ENCODE measurements around the gene STARD13.

Gene STARD13

GRCh38 chr13:33270895-33271538 is 14.5 kb downstream of the STARD13 start:
- TF ChIP-seq YY1 (IDR thresholded peaks at IDR 0.05; ENCODE audit: low read depth) (no peak), NFIC (IDR thresholded peaks at IDR 0.05) (no peak), TAF1 (IDR thresholded peaks at IDR 0.05; ENCODE audit: low read depth) (no peak), REST (IDR thresholded peaks at IDR 0.05; ENCODE audit: low read depth) (no peak)
- TF ChIP-seq, protein P1, sequence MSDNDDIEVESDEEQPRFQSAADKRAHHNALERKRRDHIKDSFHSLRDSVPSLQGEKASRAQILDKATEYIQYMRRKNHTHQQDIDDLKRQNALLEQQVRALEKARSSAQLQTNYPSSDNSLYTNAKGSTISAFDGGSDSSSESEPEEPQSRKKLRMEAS (IDR thresholded peaks at IDR 0.05) = no peak

DNA sequence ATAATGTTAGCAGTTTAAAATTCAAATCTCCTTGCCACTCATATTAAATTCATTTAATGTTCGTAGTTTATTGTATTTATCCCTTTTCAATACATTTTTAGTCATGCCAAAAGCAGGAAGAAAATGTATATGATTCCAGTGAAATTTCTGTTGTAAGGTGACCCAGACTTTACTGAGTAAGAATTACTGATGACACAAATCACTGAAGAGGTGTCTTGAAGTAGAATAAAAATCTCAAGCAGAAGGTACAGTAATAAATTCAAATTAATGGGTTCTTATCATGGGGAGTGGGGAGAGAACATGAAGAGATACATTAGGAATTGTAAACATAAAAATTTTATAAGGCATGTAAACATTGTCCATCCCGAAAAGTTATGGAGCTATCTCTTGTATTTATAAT is 19.9 kb downstream of the STARD13 start:
- TF ChIP-seq EGR1 (IDR thresholded peaks at IDR 0.05) (no peak), CEBPB (IDR thresholded peaks at IDR 0.05) (no peak), ZBTB7A (IDR thresholded peaks at IDR 0.05; ENCODE audit: low read depth) (no peak), NFIC (IDR thresholded peaks at IDR 0.05) (no peak), USF1 (IDR thresholded peaks at IDR 0.05) (no peak), YY1 (IDR thresholded peaks at IDR 0.05; ENCODE audit: low read depth) (no peak), EP300 (IDR thresholded peaks at IDR 0.05; ENCODE audit: borderline replicate concordance) (no peak), TCF12 (IDR thresholded peaks at IDR 0.05; ENCODE audit: low read depth) (no peak), TAF1 (IDR thresholded peaks at IDR 0.05; ENCODE audit: low read depth) (no peak), FOXM1 (IDR thresholded peaks at IDR 0.05; ENCODE audit: borderline replicate concordance, low read depth) (no peak), REST (IDR thresholded peaks at IDR 0.05; ENCODE audit: low read depth) (no peak), TEAD4 (IDR thresholded peaks at IDR 0.05) (no peak), CREB1 (IDR thresholded peaks at IDR 0.05; ENCODE audit: low read depth) (no peak), RAD21 (IDR thresholded peaks at IDR 0.05; ENCODE audit: low read depth) (no peak)
- TF ChIP-seq, protein P1 (IDR thresholded peaks at IDR 0.05) = no peak

DNA sequence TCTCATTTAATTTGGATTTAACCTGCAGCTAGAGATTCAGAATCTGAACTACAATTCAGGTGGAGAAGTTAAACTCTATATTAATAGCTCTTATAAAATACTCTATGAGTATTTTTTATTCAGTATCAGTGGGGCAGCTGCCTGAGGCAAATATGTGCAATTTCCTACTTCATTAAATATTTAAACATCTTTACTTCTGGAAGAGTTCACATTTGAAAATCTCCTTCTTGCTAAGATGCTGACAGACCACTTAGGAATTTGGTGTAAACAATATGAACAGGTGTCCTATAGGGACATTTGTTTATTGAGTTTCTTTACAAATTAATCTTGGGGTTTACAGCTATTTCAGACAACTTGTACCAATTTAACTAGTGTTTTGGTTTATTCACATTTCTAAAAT is 20.4 kb downstream of the STARD13 start:
- TF ChIP-seq ZBTB7A (IDR thresholded peaks at IDR 0.05; ENCODE audit: low read depth) (no peak), REST (IDR thresholded peaks at IDR 0.05; ENCODE audit: low read depth) (no peak), CEBPB (IDR thresholded peaks at IDR 0.05) (no peak), EGR1 (IDR thresholded peaks at IDR 0.05) (no peak), RAD21 (IDR thresholded peaks at IDR 0.05; ENCODE audit: low read depth) (no peak), FOXM1 (IDR thresholded peaks at IDR 0.05; ENCODE audit: borderline replicate concordance, low read depth) (no peak), TEAD4 (IDR thresholded peaks at IDR 0.05) (no peak), TCF12 (IDR thresholded peaks at IDR 0.05; ENCODE audit: low read depth) (no peak), YY1 (IDR thresholded peaks at IDR 0.05; ENCODE audit: low read depth) (no peak), TAF1 (IDR thresholded peaks at IDR 0.05; ENCODE audit: low read depth) (no peak), NFIC (IDR thresholded peaks at IDR 0.05) (no peak), EP300 (IDR thresholded peaks at IDR 0.05; ENCODE audit: borderline replicate concordance) (no peak), CREB1 (IDR thresholded peaks at IDR 0.05; ENCODE audit: low read depth) (no peak), USF1 (IDR thresholded peaks at IDR 0.05) (no peak)
- TF ChIP-seq, protein P1 (IDR thresholded peaks at IDR 0.05) = no peak

- no peak for TF ChIP-seq REST (IDR thresholded peaks at IDR 0.05; ENCODE audit: low read depth)
- no peak for TF ChIP-seq CREB1 (IDR thresholded peaks at IDR 0.05; ENCODE audit: low read depth)
- no peak for TF ChIP-seq TAF1 (IDR thresholded peaks at IDR 0.05; ENCODE audit: low read depth)
- TF ChIP-seq, protein P1 (IDR thresholded peaks at IDR 0.05) = no peak
- no peak for TF ChIP-seq NFIC (IDR thresholded peaks at IDR 0.05)
Measured at GRCh38 chr13:33264620-33264978, 21.0 kb downstream of the STARD13 start.

All from Ishikawa (cell line).